AG10803 (cell line): ENCODE results near the gene LHFPL2.

Experiments
- DNase-seq: peaks from one replicate; pipeline ENCODE4 v3.0.0; 2010; ENCODE audit warnings: low read depth
- H3K4me3 ChIP-seq: 2 replicates; pipeline ENCODE4 v1.5.1; 2011; ENCODE audit warnings: mild to moderate bottlenecking, low read length, control low read depth
- CTCF ChIP-seq: conservative IDR thresholded peaks from 2 replicates; pipeline ENCODE4 v1.5.1; 2011; ENCODE audit warnings: mild to moderate bottlenecking, low read length, control low read depth, inconsistent platforms

Gene LHFPL2

GRCh38 chr5:78562001-78562400, 86.6 kb downstream of the LHFPL2 start:
- H3K4me3 ChIP-seq: no peak overlapping the region
- no peak for TF ChIP-seq CTCF
- no peak for DNase-seq

GRCh38 chr5:78561261-78561660, 87.3 kb downstream of the LHFPL2 start:
- no peak overlapping the region for H3K4me3 ChIP-seq
- no peak for TF ChIP-seq CTCF
- no peak for DNase-seq

- no peak overlapping the region for H3K4me3 ChIP-seq
- TF ChIP-seq CTCF: no peak
- DNase-seq: no peak
Measured at GRCh38 chr5:78560000-78560855, 88.3 kb downstream of the LHFPL2 start.

GRCh38 chr5:78557601-78558000, 91.0 kb downstream of the LHFPL2 start:
- no peak for TF ChIP-seq CTCF
- no peak for DNase-seq
- H3K4me3 ChIP-seq: no peak overlapping the region

GRCh38 chr5:78555870-78556269, 92.7 kb downstream of the LHFPL2 start:
- no peak for TF ChIP-seq CTCF
- DNase-seq: no peak
- no peak overlapping the region for H3K4me3 ChIP-seq

- no peak overlapping the region for H3K4me3 ChIP-seq
- DNase-seq: no peak
- no peak for TF ChIP-seq CTCF
Measured at GRCh38 chr5:78554670-78555069, 93.9 kb downstream of the LHFPL2 start.
